ENCODE measurements around the gene TMEM151A. TPM values are rescaled to one million over a fixed set of nuclear protein-coding genes. Genes with fewer than 3 reads are reported as not detected.
"Not testable (repeated sequence)": the region's sequence is repeated elsewhere in the genome, so short reads cannot be mapped to it uniquely, and the experiment has no call there.

TMEM151A gene
- total and polyA plus RNA-seq, 2 experiments from 2014 or later: 1.0 to 4.4 TPM

DNA sequence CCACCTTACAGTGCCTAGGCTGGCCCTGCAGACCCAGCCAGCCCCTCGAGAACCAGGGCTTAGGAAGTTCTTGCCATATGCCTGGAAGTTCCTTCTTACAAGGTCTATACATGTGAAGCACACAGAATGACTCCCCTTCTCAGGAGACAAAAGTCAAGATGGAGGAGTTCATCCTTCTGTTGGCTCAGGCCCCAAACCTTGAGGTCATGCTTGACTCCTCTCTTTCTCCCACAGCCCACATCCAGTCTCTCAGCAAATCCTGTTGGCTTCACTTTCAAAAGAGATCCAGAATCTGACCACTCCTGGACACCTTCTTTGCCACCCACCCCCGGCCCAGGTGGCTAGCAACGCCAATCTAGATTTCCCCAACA lies 26.9 kb downstream of the TMEM151A start:
- 0 out of 2 replicates have a peak, but pooled peaks cover 9% of the 10 kb centered on the region for H3F3A ChIP-seq (replicated peaks; ENCODE audit: low read depth)
- Mint-ChIP-seq H3K27ac (no peak overlapping the region), H3K36me3 (ENCODE audit: low read depth) (peaks cover 22% of the 10 kb centered on the region), H3K4me3 (no peak overlapping the region; the same call in 2 of the 3 replicates), H3K27me3 (ENCODE audit: insufficient read depth, low read depth, poor library complexity) (peaks cover 32% of the 10 kb centered on the region), H3K9me3 (peaks cover 21% of the 10 kb centered on the region), H3K4me1 (peaks cover 30% of the 10 kb centered on the region)
- H2AFZ ChIP-seq: peak overlapping the region; percentile 93
- TF ChIP-seq ETS1 (IDR thresholded peaks at IDR 0.05) (no peak), STAT1 (IDR thresholded peaks at IDR 0.05; ENCODE audit: unreplicated experiment) (no peak), ZNF462 (CRISPR knock-in tag; IDR thresholded peaks at IDR 0.05) (no peak), ZNF331 (CRISPR knock-in tag; IDR thresholded peaks at IDR 0.05; ENCODE audit: low read depth) (no peak)
- peaks cover 23% of the 10 kb centered on the region for H3K4me1 ChIP-seq (ENCODE audit: insufficient read depth)
- H3K9me2 ChIP-seq (ENCODE audit: insufficient read depth): no peaks in the 10 kb centered on the region
- peak overlapping the region; percentile 77 for H3K4me2 ChIP-seq
- H3K79me2 ChIP-seq (replicated peaks; ENCODE audit: insufficient read depth): no peaks in the 10 kb centered on the region
- DNase-seq (ENCODE audit: low spot score): no peak
- H3K27ac ChIP-seq (ENCODE audit: low read depth): 0 out of 2 replicates have a peak overlapping the region, but pooled peaks have one; percentile 57
- no peaks in the 10 kb centered on the region for H4K20me1 ChIP-seq (replicated peaks; ENCODE audit: insufficient read depth)
- no peaks in the 10 kb centered on the region for H3K36me3 ChIP-seq (ENCODE audit: insufficient read depth)
- H3K4me3 ChIP-seq: no peak overlapping the region
- no peak for ATAC-seq
- H3K27me3 ChIP-seq (ENCODE audit: insufficient read depth): no peaks in the 10 kb centered on the region

DNA sequence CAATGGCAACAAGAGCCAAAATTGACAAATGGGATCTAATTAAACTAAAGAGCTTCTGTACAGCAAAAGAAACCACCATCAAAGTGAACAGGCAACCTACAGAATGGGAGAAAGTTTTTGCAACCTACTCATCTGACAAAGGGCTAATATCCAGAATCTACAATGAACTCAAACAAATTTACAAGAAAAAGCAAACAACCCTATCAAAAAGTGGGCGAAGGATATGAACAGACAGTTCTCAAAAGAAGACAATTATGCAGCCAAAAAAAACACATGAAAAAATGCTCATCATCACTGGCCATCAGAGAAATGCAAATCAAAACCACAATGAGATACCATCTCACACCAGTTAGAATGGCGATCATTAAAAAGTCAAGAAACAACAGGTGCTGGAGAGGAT lies 28.6 kb downstream of the TMEM151A start:
- Mint-ChIP-seq H3K9me3 (peaks cover 21% of the 10 kb centered on the region), H3K4me1 (peaks cover 26% of the 10 kb centered on the region), H3K36me3 (ENCODE audit: low read depth) (peaks cover 22% of the 10 kb centered on the region), H3K27me3 (ENCODE audit: insufficient read depth, low read depth, poor library complexity) (peaks cover 26% of the 10 kb centered on the region)
- H3K79me2 ChIP-seq (replicated peaks; ENCODE audit: insufficient read depth); H2AFZ ChIP-seq; H3K36me3 ChIP-seq (ENCODE audit: insufficient read depth); H3K27ac Mint-ChIP-seq; H3K4me3 ChIP-seq; H3K4me3 Mint-ChIP-seq; H3K27ac ChIP-seq (ENCODE audit: low read depth); H3K4me2 ChIP-seq; H3K9me2 ChIP-seq (ENCODE audit: insufficient read depth); ATAC-seq; H4K20me1 ChIP-seq (replicated peaks; ENCODE audit: insufficient read depth); H3K27me3 ChIP-seq (ENCODE audit: insufficient read depth); H3F3A ChIP-seq (replicated peaks; ENCODE audit: low read depth); DNase-seq (ENCODE audit: low spot score): not testable (repeated sequence)
- peaks cover 20% of the 10 kb centered on the region for H3K4me1 ChIP-seq (ENCODE audit: insufficient read depth)

DNA sequence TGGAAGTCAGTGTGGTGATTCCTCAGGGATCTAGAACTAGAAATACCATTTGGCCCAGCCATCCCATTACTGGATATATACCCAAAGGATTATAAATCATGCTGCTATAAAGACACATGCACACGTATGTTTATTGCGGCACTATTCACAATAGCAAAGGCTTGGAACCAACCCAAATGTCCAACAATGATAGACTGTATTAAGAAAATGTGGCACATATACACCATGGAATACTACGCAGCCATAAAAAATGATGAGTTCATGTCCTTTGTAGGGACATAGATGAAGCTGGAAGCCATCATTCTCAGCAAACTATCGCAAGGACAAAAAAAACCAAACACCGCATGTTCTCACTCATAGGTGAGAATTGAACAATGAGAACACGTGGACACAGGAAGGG lies 29.1 kb downstream of the TMEM151A start:
- not testable (repeated sequence) for H3K27ac ChIP-seq (ENCODE audit: low read depth); ATAC-seq; H3K4me2 ChIP-seq; H2AFZ ChIP-seq; H3K27me3 ChIP-seq (ENCODE audit: insufficient read depth); H3K79me2 ChIP-seq (replicated peaks; ENCODE audit: insufficient read depth); H4K20me1 ChIP-seq (replicated peaks; ENCODE audit: insufficient read depth); H3K4me3 ChIP-seq; H3F3A ChIP-seq (replicated peaks; ENCODE audit: low read depth); H3K36me3 ChIP-seq (ENCODE audit: insufficient read depth); DNase-seq (ENCODE audit: low spot score); H3K27ac Mint-ChIP-seq; H3K4me3 Mint-ChIP-seq; H3K9me2 ChIP-seq (ENCODE audit: insufficient read depth)
- H3K4me1 Mint-ChIP-seq: peaks cover 24% of the 10 kb centered on the region
- peaks cover 21% of the 10 kb centered on the region for H3K9me3 Mint-ChIP-seq
- H3K36me3 Mint-ChIP-seq (ENCODE audit: low read depth): peaks cover 20% of the 10 kb centered on the region
- H3K4me1 ChIP-seq (ENCODE audit: insufficient read depth): peaks cover 20% of the 10 kb centered on the region
- H3K27me3 Mint-ChIP-seq (ENCODE audit: insufficient read depth, low read depth, poor library complexity): peaks cover 25% of the 10 kb centered on the region
